Mesenchymal stem cell (in vitro differentiated cells and primary cell): ENCODE measurements around the gene TBCD.

Experiments used
- DNase-seq: peaks from one replicate; pipeline ENCODE4 v3.0.0-alpha.2; 2013
- H2AFZ ChIP-seq: one replicate; pipeline ENCODE4 v1.6.1; 2013; ENCODE audit warnings: low read depth, mild to moderate bottlenecking, control low read depth, inconsistent platforms, low read length, moderate library complexity
- H2AK5ac ChIP-seq: 2 replicates; pipeline ENCODE4 v1.6.1; 2013; ENCODE audit warnings: low read length, moderate library complexity, mild to moderate bottlenecking, inconsistent platforms; ENCODE audit not compliant: severe bottlenecking
- H2BK120ac ChIP-seq: one replicate; pipeline ENCODE4 v1.6.1; 2013; ENCODE audit warnings: low read depth, mild to moderate bottlenecking, inconsistent platforms, low read length, moderate library complexity
- H2BK12ac ChIP-seq, 2 experiments: one replicate each; pipeline ENCODE4 v1.6.1; 2013; ENCODE audit warnings: inconsistent platforms in 2 of 2, low read length in 2 of 2, mild to moderate bottlenecking in 2 of 2, moderate library complexity in 2 of 2, control low read depth in 1 of 2
- H2BK15ac ChIP-seq: one replicate; pipeline ENCODE4 v1.6.1; 2013; ENCODE audit warnings: mild to moderate bottlenecking, low read depth, inconsistent platforms; ENCODE audit not compliant: poor library complexity, severe bottlenecking
- H2BK5ac ChIP-seq: 2 replicates; pipeline ENCODE4 v1.6.1; 2013; ENCODE audit warnings: low read depth, mild to moderate bottlenecking, low read length, control low read depth, inconsistent platforms; ENCODE audit not compliant: poor library complexity, severe bottlenecking
- H3K14ac ChIP-seq, 2 experiments: one replicate each; pipeline ENCODE4 v1.6.1; 2013; ENCODE audit warnings: inconsistent platforms in 2 of 2, low read length in 2 of 2, control low read depth in 1 of 2, mild to moderate bottlenecking in 1 of 2, moderate library complexity in 1 of 2
- H3K18ac ChIP-seq, 2 experiments: one replicate each; pipeline ENCODE4 v1.6.1; 2013; ENCODE audit warnings: inconsistent platforms in 2 of 2, low read length in 2 of 2, control low read depth in 1 of 2, low read depth in 1 of 2, mild to moderate bottlenecking in 1 of 2
- H3K23ac ChIP-seq, 2 experiments: one replicate each; pipeline ENCODE4 v1.6.1; 2013; ENCODE audit warnings: inconsistent platforms in 2 of 2, low read length in 2 of 2, mild to moderate bottlenecking in 2 of 2, moderate library complexity in 2 of 2, control low read depth in 1 of 2
- H3K27ac ChIP-seq: 2 replicates; pipeline ENCODE4 v1.5.1; 2013; ENCODE audit warnings: mild to moderate bottlenecking, moderate library complexity, low read length, control low read depth, inconsistent platforms; ENCODE audit not compliant: poor library complexity, severe bottlenecking
- H3K27me3 ChIP-seq, 2 experiments: 2 replicates each; pipeline versions ENCODE4 v1.6.1 to v1.7.0; 2013; ENCODE audit warnings: low read length in 2 of 2, mild to moderate bottlenecking in 2 of 2, moderate library complexity in 2 of 2, control low read depth in 1 of 2, inconsistent platforms in 1 of 2; ENCODE audit not compliant: control insufficient read depth in 1 of 2, insufficient read depth in 1 of 2
- H3K36me3 ChIP-seq, 2 experiments: 2 replicates each; pipeline versions ENCODE4 v1.6.1 to v1.7.0; 2013; ENCODE audit warnings: low read length in 2 of 2, control low read depth in 1 of 2, inconsistent platforms in 1 of 2, low read depth in 1 of 2, mild to moderate bottlenecking in 1 of 2; ENCODE audit not compliant: insufficient read depth in 2 of 2, control insufficient read depth in 1 of 2
- H3K4ac ChIP-seq, 2 experiments: one replicate each; pipeline ENCODE4 v1.6.1; 2013; ENCODE audit warnings: inconsistent platforms in 2 of 2, low read length in 2 of 2, mild to moderate bottlenecking in 2 of 2, moderate library complexity in 2 of 2, control low read depth in 1 of 2, low read depth in 1 of 2
- H3K4me1 ChIP-seq: 2 replicates; pipeline ENCODE4 v1.6.1; 2013; ENCODE audit warnings: low read depth, low read length, control low read depth; ENCODE audit not compliant: control insufficient read depth, insufficient read depth
- H3K4me2 ChIP-seq: 2 replicates; pipeline ENCODE4 v1.6.1; 2013; ENCODE audit warnings: low read length, mild to moderate bottlenecking, inconsistent platforms; ENCODE audit not compliant: poor library complexity, severe bottlenecking
- H3K4me3 ChIP-seq, 2 experiments: 2 replicates each; pipeline versions ENCODE4 v1.5.1 to v1.7.0; 2013; ENCODE audit warnings: low read length in 2 of 2, mild to moderate bottlenecking in 2 of 2, control low read depth in 1 of 2, low read depth in 1 of 2; ENCODE audit not compliant: insufficient read depth in 1 of 2
- H3K79me1 ChIP-seq: replicated peaks from 2 replicates; pipeline ENCODE4 v1.6.1; 2013; ENCODE audit warnings: mild to moderate bottlenecking, control low read depth, low read length, inconsistent platforms; ENCODE audit not compliant: poor library complexity, severe bottlenecking
- H3K9ac ChIP-seq: 2 replicates; pipeline ENCODE4 v1.7.0; 2013; ENCODE audit warnings: mild to moderate bottlenecking, low read length, moderate library complexity
- H3K9me3 ChIP-seq: 2 replicates; pipeline ENCODE4 v1.7.0; 2013; ENCODE audit warnings: mild to moderate bottlenecking, low read length; ENCODE audit not compliant: control insufficient read depth
- H4K8ac ChIP-seq: one replicate; pipeline ENCODE4 v1.6.1; 2013; ENCODE audit warnings: inconsistent platforms, mild to moderate bottlenecking, low read length, moderate library complexity
- H4K91ac ChIP-seq: one replicate; pipeline ENCODE4 v1.6.1; 2013; ENCODE audit warnings: mild to moderate bottlenecking, low read length, inconsistent platforms
- WGBS: methylation state at CpG from one replicate; pipeline ENCODE4 v1.1.7; 2013; ENCODE audit warnings: mixed read lengths; 5-methylcytosine and 5-hydroxymethylcytosine counted together

TBCD gene

GRCh38 chr17:82908543-82909160, 156.8 kb downstream of the TBCD start:
- no peak overlapping the region for H2BK15ac ChIP-seq
- WGBS: 92% methylated on average over 13 of the region's 13 CpGs
- no peak overlapping the region for H3K23ac ChIP-seq
- no peak for DNase-seq
- H2BK120ac ChIP-seq: no peak overlapping the region
- H4K91ac ChIP-seq: no peak overlapping the region
- no peak overlapping the region for H2AK5ac ChIP-seq
- peak overlapping the region in 1 of 2 experiments; percentile 41 for H3K4me3 ChIP-seq
- no peak overlapping the region for H4K8ac ChIP-seq
- H3K14ac ChIP-seq: no peak overlapping the region
- H3K4ac ChIP-seq: no peak overlapping the region
- peaks cover 6% of the 10 kb centered on the region for H3K79me1 ChIP-seq
- no peaks in the 10 kb centered on the region for H3K9me3 ChIP-seq
- H3K4me2 ChIP-seq: no peak overlapping the region
- no peak overlapping the region for H2AFZ ChIP-seq
- H3K9ac ChIP-seq: peak overlapping the region; percentile 24
- no peak overlapping the region for H3K27ac ChIP-seq
- no peaks in the 10 kb centered on the region for H3K27me3 ChIP-seq
- peaks cover 2% of the 10 kb centered on the region for H3K4me1 ChIP-seq
- H2BK12ac ChIP-seq: no peak overlapping the region
- H2BK5ac ChIP-seq: no peak overlapping the region
- H3K36me3 ChIP-seq: peaks cover 49 to 61% of the 10 kb centered on the region in 2 experiments
- no peak overlapping the region for H3K18ac ChIP-seq

GRCh38 chr17:82909322-82909904, 157.5 kb downstream of the TBCD start:
- Histone ChIP-seq H3K27me3 (no peaks in the 10 kb centered on the region), H3K23ac (no peak overlapping the region), H3K4me3 (no peak overlapping the region), H2BK15ac (no peak overlapping the region), H4K8ac (no peak overlapping the region), H3K4ac (no peak overlapping the region), H3K4me2 (no peak overlapping the region), H2AK5ac (no peak overlapping the region), H3K18ac (no peak overlapping the region), H2BK5ac (no peak overlapping the region), H4K91ac (no peak overlapping the region), H2AFZ (no peak overlapping the region), H3K27ac (no peak overlapping the region), H3K4me1 (peaks cover 3% of the 10 kb centered on the region), H2BK12ac (no peak overlapping the region), H2BK120ac (no peak overlapping the region), H3K79me1 (peaks cover 8% of the 10 kb centered on the region), H3K9ac (no peak overlapping the region), H3K9me3 (no peaks in the 10 kb centered on the region), H3K36me3 (peaks cover 46 to 66% of the 10 kb centered on the region in 2 experiments), H3K14ac (no peak overlapping the region)
- no peak for DNase-seq
- WGBS: 91% methylated on average over 26 of the region's 26 CpGs

GRCh38 chr17:82910041-82910481, 158.2 kb downstream of the TBCD start:
- Histone ChIP-seq H3K18ac (no peak overlapping the region), H3K4me3 (no peak overlapping the region), H2AK5ac (no peak overlapping the region), H2BK12ac (no peak overlapping the region), H3K36me3 (peaks cover 40 to 64% of the 10 kb centered on the region in 2 experiments), H2BK15ac (no peak overlapping the region), H2BK5ac (no peak overlapping the region), H2AFZ (no peak overlapping the region), H3K79me1 (peaks cover 8% of the 10 kb centered on the region), H2BK120ac (no peak overlapping the region), H3K27me3 (no peaks in the 10 kb centered on the region), H3K14ac (peak overlapping the region in 1 of 2 experiments; percentile 72), H3K4ac (no peak overlapping the region), H3K9me3 (no peaks in the 10 kb centered on the region), H4K91ac (no peak overlapping the region), H3K27ac (no peak overlapping the region), H3K23ac (no peak overlapping the region), H3K9ac (no peak overlapping the region), H3K4me1 (peaks cover 4% of the 10 kb centered on the region), H3K4me2 (no peak overlapping the region), H4K8ac (no peak overlapping the region)
- 92% methylated on average over 12 of the region's 12 CpGs for WGBS
- DNase-seq: no peak

GRCh38 chr17:82910770-82911169, 158.9 kb downstream of the TBCD start:
- H3K14ac ChIP-seq: no peak overlapping the region
- no peaks in the 10 kb centered on the region for H3K9me3 ChIP-seq
- no peak overlapping the region for H4K8ac ChIP-seq
- no peak overlapping the region for H2BK12ac ChIP-seq
- H3K4ac ChIP-seq: no peak overlapping the region
- H3K23ac ChIP-seq: no peak overlapping the region
- H3K4me3 ChIP-seq: no peak overlapping the region
- H3K79me1 ChIP-seq: peaks cover 8% of the 10 kb centered on the region
- 93% methylated on average over 8 of the region's 9 CpGs for WGBS
- H4K91ac ChIP-seq: no peak overlapping the region
- peaks cover 3% of the 10 kb centered on the region for H3K4me1 ChIP-seq
- H2BK5ac ChIP-seq: no peak overlapping the region
- no peak overlapping the region for H2AFZ ChIP-seq
- no peaks in the 10 kb centered on the region for H3K27me3 ChIP-seq
- no peak overlapping the region for H2BK15ac ChIP-seq
- no peak overlapping the region for H2BK120ac ChIP-seq
- H3K18ac ChIP-seq: no peak overlapping the region
- H3K27ac ChIP-seq: no peak overlapping the region
- peaks cover 45 to 67% of the 10 kb centered on the region in 2 experiments for H3K36me3 ChIP-seq
- no peak overlapping the region for H3K4me2 ChIP-seq
- no peak overlapping the region for H3K9ac ChIP-seq
- DNase-seq: no peak
- H2AK5ac ChIP-seq: no peak overlapping the region
